ENCODE measurements around the gene PSPN. TPM values are rescaled to one million over a fixed set of nuclear protein-coding genes. Genes with fewer than 3 reads are reported as not detected.

Gene PSPN
- total and polyA plus RNA-seq, 2 of the 13 experiments (the other 11 are each of a cell fraction or from before 2014, with no cell fraction given), result 0.69 to 1.1 TPM

GRCh38 chr19:6393074-6393982 is 17.6 kb upstream of the PSPN start, which contains the start of gene GTF2F1 (continued):
- no peak for TF ChIP-seq HNF4G (IDR thresholded peaks at IDR 0.05; ENCODE audit: borderline replicate concordance, low read depth, low read length)
- TF ChIP-seq HNF4G (CRISPR knock-in tag; IDR thresholded peaks at IDR 0.05; ENCODE audit: borderline replicate concordance, low read depth), result 0 out of 2 replicates have a peak, but pooled peaks have one; percentile 12
- peak; percentile 37 for TF ChIP-seq HIVEP1 (CRISPR knock-in tag; IDR thresholded peaks at IDR 0.05)
- TF ChIP-seq IRF2 (CRISPR knock-in tag; IDR thresholded peaks at IDR 0.05), result no peak; the same call in 1 of the 2 replicates
- TF ChIP-seq ATF1 (CRISPR knock-in tag; IDR thresholded peaks at IDR 0.05), result peak; percentile 94
- TF ChIP-seq SP2 (CRISPR knock-in tag; IDR thresholded peaks at IDR 0.05), result peak; percentile 67
- peak; percentile 54; the same call in 1 of the 2 replicates for TF ChIP-seq HCFC1 (IDR thresholded peaks at IDR 0.05; ENCODE audit: low read depth, low read length)
- peak; percentile 92 for TF ChIP-seq PHF20 (CRISPR knock-in tag; IDR thresholded peaks at IDR 0.05)
- TF ChIP-seq THAP7 (CRISPR knock-in tag; IDR thresholded peaks at IDR 0.05), result peak; percentile 27; the same call in 1 of the 2 replicates
- TF ChIP-seq SRSF1 (optimal IDR thresholded peaks at IDR 0.05; ENCODE audit: low read depth, low read length), result peak; percentile 78
- peak; percentile 56; the same call in 1 of the 2 replicates for TF ChIP-seq CHD2 (IDR thresholded peaks at IDR 0.05; ENCODE audit: low read depth, low read length)
- peak; percentile 24; the same call in 1 of the 2 replicates for TF ChIP-seq TAF1 (CRISPR knock-in tag; IDR thresholded peaks at IDR 0.05)
- peak; percentile 78; the same call in 1 of the 2 replicates for TF ChIP-seq ZNF160 (CRISPR knock-in tag; IDR thresholded peaks at IDR 0.05)
- TF ChIP-seq TOE1 (CRISPR knock-in tag; IDR thresholded peaks at IDR 0.05), result no peak
- TF ChIP-seq ERF (CRISPR knock-in tag; IDR thresholded peaks at IDR 0.05), result peak; percentile 51
- TF ChIP-seq, protein P1, sequence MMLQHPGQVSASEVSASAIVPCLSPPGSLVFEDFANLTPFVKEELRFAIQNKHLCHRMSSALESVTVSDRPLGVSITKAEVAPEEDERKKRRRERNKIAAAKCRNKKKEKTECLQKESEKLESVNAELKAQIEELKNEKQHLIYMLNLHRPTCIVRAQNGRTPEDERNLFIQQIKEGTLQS (CRISPR knock-in tag; IDR thresholded peaks at IDR 0.05), result 0 out of 2 replicates have a peak, but pooled peaks have one; percentile 11
- TF ChIP-seq, protein P2, sequence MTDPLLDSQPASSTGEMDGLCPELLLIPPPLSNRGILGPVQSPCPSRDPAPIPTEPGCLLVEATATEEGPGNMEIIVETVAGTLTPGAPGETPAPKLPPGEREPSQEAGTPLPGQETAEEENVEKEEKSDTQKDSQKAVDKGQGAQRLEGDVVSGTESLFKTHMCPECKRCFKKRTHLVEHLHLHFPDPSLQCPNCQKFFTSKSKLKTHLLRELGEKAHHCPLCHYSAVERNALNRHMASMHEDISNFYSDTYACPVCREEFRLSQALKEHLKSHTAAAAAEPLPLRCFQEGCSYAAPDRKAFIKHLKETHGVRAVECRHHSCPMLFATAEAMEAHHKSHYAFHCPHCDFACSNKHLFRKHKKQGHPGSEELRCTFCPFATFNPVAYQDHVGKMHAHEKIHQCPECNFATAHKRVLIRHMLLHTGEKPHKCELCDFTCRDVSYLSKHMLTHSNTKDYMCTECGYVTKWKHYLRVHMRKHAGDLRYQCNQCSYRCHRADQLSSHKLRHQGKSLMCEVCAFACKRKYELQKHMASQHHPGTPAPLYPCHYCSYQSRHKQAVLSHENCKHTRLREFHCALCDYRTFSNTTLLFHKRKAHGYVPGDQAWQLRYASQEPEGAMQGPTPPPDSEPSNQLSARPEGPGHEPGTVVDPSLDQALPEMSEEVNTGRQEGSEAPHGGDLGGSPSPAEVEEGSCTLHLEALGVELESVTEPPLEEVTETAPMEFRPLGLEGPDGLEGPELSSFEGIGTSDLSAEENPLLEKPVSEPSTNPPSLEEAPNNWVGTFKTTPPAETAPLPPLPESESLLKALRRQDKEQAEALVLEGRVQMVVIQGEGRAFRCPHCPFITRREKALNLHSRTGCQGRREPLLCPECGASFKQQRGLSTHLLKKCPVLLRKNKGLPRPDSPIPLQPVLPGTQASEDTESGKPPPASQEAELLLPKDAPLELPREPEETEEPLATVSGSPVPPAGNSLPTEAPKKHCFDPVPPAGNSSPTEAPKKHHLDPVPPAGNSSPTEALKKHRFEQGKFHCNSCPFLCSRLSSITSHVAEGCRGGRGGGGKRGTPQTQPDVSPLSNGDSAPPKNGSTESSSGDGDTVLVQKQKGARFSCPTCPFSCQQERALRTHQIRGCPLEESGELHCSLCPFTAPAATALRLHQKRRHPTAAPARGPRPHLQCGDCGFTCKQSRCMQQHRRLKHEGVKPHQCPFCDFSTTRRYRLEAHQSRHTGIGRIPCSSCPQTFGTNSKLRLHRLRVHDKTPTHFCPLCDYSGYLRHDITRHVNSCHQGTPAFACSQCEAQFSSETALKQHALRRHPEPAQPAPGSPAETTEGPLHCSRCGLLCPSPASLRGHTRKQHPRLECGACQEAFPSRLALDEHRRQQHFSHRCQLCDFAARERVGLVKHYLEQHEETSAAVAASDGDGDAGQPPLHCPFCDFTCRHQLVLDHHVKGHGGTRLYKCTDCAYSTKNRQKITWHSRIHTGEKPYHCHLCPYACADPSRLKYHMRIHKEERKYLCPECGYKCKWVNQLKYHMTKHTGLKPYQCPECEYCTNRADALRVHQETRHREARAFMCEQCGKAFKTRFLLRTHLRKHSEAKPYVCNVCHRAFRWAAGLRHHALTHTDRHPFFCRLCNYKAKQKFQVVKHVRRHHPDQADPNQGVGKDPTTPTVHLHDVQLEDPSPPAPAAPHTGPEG (CRISPR knock-in tag; IDR thresholded peaks at IDR 0.05), result 0 out of 2 replicates have a peak, but pooled peaks have one; percentile 59
- no peak for TF ChIP-seq SMARCE1 (IDR thresholded peaks at IDR 0.05; ENCODE audit: borderline replicate concordance)
- TF ChIP-seq YY1 (IDR thresholded peaks at IDR 0.05; ENCODE audit: insufficient read depth, insufficient replicate concordance, low read depth, low read length), result peak; percentile 72
- peak; percentile 14; the same call in 1 of the 2 replicates for TF ChIP-seq ZNF274 (CRISPR knock-in tag; IDR thresholded peaks at IDR 0.05)
- no peak for TF ChIP-seq ZMYM2 (CRISPR knock-in tag; IDR thresholded peaks at IDR 0.05)
- peak; percentile 82 for TF ChIP-seq PHF8 (CRISPR knock-in tag; IDR thresholded peaks at IDR 0.05)
- TF ChIP-seq ZNF260 (CRISPR knock-in tag; IDR thresholded peaks at IDR 0.05; ENCODE audit: borderline replicate concordance, low read depth), result no peak

Data from HepG2 (cell line).